GM21737 (cell line): ENCODE measurements around the gene SH3D19.
"Not testable (repeated sequence)": the region's sequence is repeated elsewhere in the genome, so short reads cannot be mapped to it uniquely, and the experiment has no call there.

Source experiments
- ATAC-seq: cut with Tn5 transposase; IDR thresholded peaks from one replicate; pipeline ENCODE4 v1.9.1; 2021; ENCODE audit warnings: mild to moderate bottlenecking, moderate library complexity; ENCODE audit not compliant: unreplicated experiment

The SH3D19 gene

GRCh38 chr4:151236036-151236435 is 89.4 kb downstream of the SH3D19 start:
- no peak for ATAC-seq

DNA sequence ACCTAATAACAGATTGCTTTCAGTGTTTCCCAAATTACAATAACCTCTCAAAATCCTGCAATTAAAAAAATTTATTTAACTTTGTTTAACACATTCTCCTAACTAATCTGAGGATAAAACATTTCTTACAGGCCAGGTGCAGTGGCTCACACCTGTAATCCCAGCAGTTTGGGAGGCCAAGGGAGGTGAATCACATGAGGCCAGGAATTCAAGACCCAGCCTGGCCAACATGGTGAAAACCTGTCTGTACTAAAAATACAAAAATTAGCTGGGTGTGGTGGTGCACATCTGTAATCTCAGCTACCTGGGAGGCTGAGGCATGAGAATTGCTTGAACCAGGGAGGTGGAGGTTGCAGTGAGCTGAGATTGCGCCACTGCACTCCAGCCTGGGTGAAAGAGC is 90.0 kb downstream of the SH3D19 start:
- not testable (repeated sequence) for ATAC-seq

DNA sequence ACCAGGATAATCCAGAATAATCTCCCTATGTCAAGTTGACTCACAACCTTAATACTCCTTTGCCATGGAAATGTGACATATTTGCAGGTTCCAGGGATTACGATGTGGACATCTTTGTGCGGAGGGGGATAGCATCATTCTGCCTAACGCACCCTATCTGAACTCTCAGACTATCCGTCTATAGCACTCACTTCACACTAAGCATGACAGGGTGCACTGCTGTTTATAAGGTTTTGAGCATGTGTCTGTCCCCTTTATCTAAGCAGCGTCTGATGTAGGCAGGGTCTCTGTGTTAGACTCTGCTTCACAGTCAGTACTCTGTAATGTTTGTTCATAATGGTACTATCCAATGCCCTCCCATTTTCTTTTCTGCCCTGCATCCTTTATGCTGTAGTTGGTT is 91.8 kb downstream of the SH3D19 start:
- no peak for ATAC-seq

- ATAC-seq = no peak
Measured at GRCh38 chr4:151231915-151232595, 93.3 kb downstream of the SH3D19 start.

- ATAC-seq = no peak
Measured at GRCh38 chr4:151228189-151229119, 97.0 kb downstream of the SH3D19 start.

DNA sequence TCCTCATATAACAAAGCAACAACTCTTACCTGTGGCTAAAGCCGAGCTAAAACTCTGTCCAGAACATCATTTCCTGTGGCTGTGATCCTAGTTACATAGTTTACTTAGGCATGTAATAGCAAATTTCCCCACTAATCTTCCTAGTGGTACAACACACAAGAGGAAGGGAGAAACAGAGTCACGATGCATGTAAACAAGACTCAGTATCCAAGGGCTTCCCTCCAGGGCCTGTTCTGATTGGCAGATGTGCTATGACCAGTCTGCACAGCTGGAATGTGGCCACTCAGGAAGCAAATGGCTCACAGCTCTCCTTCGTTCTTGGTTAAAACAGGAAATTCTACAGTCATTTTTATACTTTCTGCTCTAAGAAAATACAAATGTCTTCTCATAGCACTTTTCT is 97.7 kb downstream of the SH3D19 start:
- no peak for ATAC-seq

- no peak for ATAC-seq
Measured at GRCh38 chr4:151227172-151227571, 98.2 kb downstream of the SH3D19 start.

- ATAC-seq = no peak
Measured at GRCh38 chr4:151226004-151226932, 99.1 kb downstream of the SH3D19 start.

DNA sequence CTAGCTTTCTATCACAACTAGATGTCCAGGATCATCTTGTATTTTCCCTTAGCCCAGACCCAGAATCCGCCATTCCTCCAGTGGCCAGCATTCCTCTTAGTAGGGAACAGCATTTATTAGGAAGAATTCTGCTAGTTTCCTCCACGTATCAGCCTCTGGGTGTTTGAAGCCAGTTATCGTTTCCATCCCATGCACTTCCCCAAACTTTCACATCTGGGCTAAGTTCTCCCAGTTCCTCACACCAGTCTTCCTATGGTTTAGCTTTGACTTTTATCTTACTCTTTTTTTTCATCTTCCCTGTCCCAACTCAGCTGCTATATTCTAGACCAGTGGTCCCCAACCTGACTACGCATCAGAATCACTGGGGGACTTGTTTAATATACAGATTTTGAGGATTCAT is 101.9 kb downstream of the SH3D19 start:
- ATAC-seq = no peak

- ATAC-seq = no peak
Measured at GRCh38 chr4:151219948-151220347, 105.5 kb downstream of the SH3D19 start.

DNA sequence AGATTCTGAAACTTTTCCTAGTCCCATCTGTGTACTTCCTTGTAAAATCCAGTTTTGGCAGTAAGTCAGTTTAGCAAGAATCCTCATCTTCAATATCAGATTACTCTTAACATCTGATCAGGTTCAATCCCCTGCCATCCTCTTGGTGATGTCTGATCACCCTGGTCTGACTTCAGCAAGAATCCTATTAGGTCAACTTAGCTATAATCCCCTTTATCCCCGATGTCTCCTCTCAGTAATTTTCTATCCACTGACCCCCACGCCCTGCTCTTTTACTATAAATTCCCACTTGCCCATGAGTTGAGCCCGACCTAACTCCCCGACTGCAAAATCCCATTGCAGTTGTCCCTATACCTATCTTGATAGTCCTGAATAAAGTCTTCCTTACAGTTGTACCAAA is 106.3 kb downstream of the SH3D19 start:
- ATAC-seq = no peak

- ATAC-seq = no peak
Measured at GRCh38 chr4:151218343-151218742, 107.1 kb downstream of the SH3D19 start.

DNA sequence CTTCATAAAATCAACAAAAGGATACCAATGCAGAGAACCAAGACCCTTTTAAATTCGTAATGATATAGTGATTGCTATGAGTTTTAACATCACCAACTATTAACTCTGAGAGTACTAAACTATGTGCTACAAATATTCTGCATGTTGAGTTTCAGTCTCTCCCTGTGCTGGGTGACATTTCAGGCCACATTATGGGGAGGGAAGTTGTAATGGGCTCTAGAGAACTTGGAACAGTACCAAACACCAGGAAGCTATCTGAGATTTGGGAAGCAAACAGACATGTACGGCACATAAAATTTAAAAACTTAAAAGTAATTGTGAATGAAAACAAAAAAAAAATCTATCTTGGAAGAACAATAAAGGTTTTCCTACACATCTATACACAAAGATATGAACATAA is 108.1 kb downstream of the SH3D19 start:
- no peak for ATAC-seq

DNA sequence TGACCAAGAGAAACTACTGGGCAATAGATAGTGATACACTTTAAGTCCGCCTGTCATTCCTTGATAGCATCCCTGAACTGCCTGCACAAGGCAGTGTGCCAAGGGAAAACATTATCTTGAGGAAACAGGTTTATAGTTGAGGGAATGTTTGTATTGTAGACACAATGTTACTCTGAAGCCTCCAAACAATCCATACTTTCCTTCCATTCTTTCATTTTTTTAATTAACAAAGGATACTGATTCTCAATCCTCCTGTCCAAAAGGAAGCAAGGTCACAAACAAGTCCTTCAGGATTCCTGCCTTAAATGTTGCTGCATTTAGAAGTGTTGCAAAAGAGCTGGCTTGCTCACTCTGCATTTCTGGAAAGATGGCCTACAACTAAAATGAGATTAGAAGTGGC is 110.1 kb downstream of the SH3D19 start:
- ATAC-seq = no peak

DNA sequence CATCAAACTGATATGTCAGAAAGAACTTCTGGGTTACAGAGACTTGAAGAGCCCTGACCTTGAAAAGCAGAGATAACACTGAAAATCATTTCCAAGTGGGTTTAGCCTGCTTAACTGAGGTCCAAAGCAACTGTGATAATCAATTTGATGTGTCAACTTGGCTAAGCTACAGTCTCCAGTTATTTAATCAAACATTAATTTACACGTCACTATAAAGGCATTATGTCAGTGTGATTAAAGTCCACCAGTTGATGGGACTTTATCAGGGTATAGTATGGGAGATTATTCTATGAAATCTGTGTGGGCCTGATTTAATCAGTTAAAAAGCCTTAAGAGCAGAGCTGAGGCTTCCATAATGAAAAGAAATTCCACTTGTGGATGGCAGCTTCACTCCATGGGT is 117.5 kb downstream of the SH3D19 start:
- ATAC-seq = no peak

GRCh38 chr4:151207186-151207585 is 118.2 kb downstream of the SH3D19 start:
- ATAC-seq = no peak

GRCh38 chr4:151206241-151207005 is 119.0 kb downstream of the SH3D19 start:
- no peak for ATAC-seq

DNA sequence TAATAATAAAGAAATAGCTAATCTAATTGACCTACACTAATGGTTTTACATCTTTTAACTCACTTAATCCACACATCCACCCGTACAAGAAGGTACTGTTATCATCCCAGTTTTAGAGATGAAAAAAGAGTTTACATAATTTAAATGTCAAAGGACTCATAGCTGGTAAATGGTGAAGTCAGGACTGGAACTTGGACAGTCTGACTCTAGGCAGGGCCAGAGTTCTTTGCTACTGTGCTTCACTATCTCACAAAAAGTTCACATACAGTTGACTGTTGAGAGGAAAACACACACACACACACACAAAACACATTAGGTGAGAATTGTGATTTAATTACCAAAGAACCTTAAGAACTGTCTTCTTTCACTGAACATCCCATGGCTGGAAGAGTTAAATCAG is 119.7 kb downstream of the SH3D19 start:
- ATAC-seq = no peak

DNA sequence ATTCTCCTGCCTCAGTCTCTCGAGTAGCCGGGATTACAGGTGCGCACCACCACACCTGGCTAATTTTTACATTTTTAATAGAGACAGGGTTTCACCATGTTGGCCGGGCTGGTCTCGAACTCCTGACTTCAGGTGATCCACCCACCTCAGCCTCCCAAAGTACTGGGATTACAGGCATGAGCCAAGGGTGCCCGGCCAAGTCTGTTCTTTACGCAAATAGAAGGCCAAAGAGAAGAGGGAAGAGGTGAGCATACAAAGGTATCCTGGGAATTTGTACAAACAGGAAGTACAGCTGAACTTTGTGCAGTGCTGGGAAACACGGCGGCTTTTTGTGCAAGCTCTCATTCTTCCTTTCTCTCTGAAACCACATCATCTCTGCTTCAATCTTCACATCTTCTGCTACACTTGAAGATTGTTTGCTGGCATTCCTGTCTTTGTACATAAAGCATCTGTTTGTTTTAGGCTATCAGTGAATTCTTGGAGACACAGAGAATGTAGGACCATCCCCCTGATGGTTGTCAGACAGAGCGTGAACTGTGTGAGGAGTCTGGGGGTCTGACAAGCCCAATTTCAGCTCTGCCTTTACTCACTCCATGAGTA is 120.4 kb downstream of the SH3D19 start:
- ATAC-seq = no peak

DNA sequence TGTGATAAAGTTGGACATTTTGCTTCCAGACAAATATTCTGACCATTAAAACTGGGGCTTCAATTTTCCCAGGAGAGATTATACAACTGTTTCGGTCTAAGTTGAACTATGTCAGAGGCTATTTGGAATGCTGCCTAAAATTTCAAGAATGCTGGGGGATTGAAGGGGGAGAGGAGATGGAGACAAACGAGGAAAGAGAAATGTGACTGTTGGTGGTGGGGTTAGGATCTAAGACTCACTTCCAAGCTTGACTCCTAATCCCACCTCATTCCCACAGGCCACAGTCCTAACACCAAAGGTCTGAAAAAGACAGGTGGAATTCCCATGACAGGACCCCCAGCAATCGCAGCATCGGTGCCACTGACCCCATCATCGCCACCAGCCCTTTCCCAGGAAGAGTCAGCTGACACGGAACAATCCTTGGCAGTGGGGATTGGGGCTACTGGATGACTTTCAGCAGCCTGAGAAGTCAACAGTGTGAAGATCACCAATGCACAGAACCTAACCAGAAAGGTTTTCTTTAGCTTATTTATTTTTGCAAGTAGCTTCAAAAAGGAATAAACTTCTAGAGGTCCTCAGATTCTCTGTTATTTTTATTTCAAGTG is 122.5 kb downstream of the SH3D19 start:
- ATAC-seq = no peak
